H1 (cell line): ENCODE data around the gene VAPB. TPM values are rescaled to one million over a fixed set of nuclear protein-coding genes. Genes with fewer than 3 reads are reported as not detected.

Experiments used
- CTCF ChIA-PET: fragments of 300-600 bp; sonication (Branson Sonifier 250); formaldehyde crosslinking; loops from one replicate; lab custom pipeline; 2021; ENCODE audit not compliant: partially characterized antibody; lab: Charles Lee
- POLR2A ChIA-PET: fragments of 300-600 bp; sonication (Branson Sonifier 250); formaldehyde crosslinking; loops from one replicate; lab custom pipeline; 2021; ENCODE audit warnings: inconsistent platforms; ENCODE audit not compliant: partially characterized antibody; lab: Charles Lee
- DNase-seq, 2 experiments: peaks; one replicate each; pipeline versions ENCODE4 v3.0.0 to v3.0.0-alpha.2; 2010 to 2022; ENCODE audit warnings: low spot score in 2 of 2, low read depth in 1 of 2, mixed read lengths in 1 of 2
- FAIRE-seq: peaks from 2 replicates; lab custom pipeline; 2011; peaks lifted over from hg19 to GRCh38; lab: Jason Lieb, UNC
- H2AFZ ChIP-seq: 2 replicates; pipeline ENCODE4 v1.8.1; 2012; ENCODE audit warnings: low read length, inconsistent platforms
- H2AK5ac ChIP-seq: 2 replicates; pipeline ENCODE4 v1.6.1; 2013; ENCODE audit warnings: low read depth, low read length
- H2BK120ac ChIP-seq: replicated peaks from 2 replicates; pipeline ENCODE3; 2013; ENCODE audit warnings: low read depth, low read length, inconsistent platforms
- H2BK12ac ChIP-seq: 2 replicates; pipeline ENCODE4 v1.6.1; 2013; ENCODE audit warnings: low read depth, low read length
- H2BK15ac ChIP-seq: 2 replicates; pipeline ENCODE4 v1.6.1; 2013; ENCODE audit warnings: low read length
- H2BK20ac ChIP-seq: 2 replicates; pipeline ENCODE4 v1.6.1; 2013; ENCODE audit warnings: low read length
- H2BK5ac ChIP-seq: 2 replicates; pipeline ENCODE4 v1.6.1; 2013; ENCODE audit warnings: low read depth, low read length
- H3K14ac ChIP-seq: 2 replicates; pipeline ENCODE4 v1.6.1; 2013; ENCODE audit warnings: inconsistent platforms; ENCODE audit not compliant: insufficient read length
- H3K18ac ChIP-seq: 2 replicates; pipeline ENCODE4 v1.6.1; 2013; ENCODE audit warnings: low read length; ENCODE audit errors: extremely low read depth
- H3K23ac ChIP-seq: 2 replicates; pipeline ENCODE4 v1.6.1; 2013; ENCODE audit warnings: inconsistent platforms; ENCODE audit not compliant: insufficient read length
- H3K23me2 ChIP-seq: 2 replicates; pipeline ENCODE4 v1.6.1; 2013; ENCODE audit warnings: low read depth, low read length
- H3K27ac ChIP-seq: 2 replicates; pipeline ENCODE4 v1.6.1; 2011; ENCODE audit warnings: low read depth, low read length, inconsistent platforms
- H3K27me3 ChIP-seq, 4 experiments: replicated peaks in 1 of 4; 1 replicate in 1 of 4; 2 replicates in 3 of 4; pipeline versions ENCODE4 v1.6.1 to v1.8.1; 2011 to 2013; ENCODE audit warnings: low read length in 3 of 4, mild to moderate bottlenecking in 3 of 4, inconsistent platforms in 2 of 4, mixed read lengths in 2 of 4, moderate library complexity in 1 of 4; ENCODE audit not compliant: control insufficient read depth in 3 of 4, insufficient read depth in 3 of 4; ENCODE audit errors: extremely low read depth in 1 of 4
- H3K36me3 ChIP-seq, 4 experiments: 2 replicates each; pipeline versions ENCODE4 v1.6.1 to v1.8.1; 2011 to 2013; ENCODE audit warnings: mild to moderate bottlenecking in 4 of 4, low read length in 3 of 4, moderate library complexity in 2 of 4, control low read depth in 1 of 4, inconsistent platforms in 1 of 4; ENCODE audit not compliant: insufficient read depth in 4 of 4, control insufficient read depth in 2 of 4
- H3K4ac ChIP-seq: replicated peaks from 2 replicates; pipeline ENCODE3; 2013; ENCODE audit warnings: low read length, low read depth, mixed read lengths, inconsistent platforms; ENCODE audit not compliant: insufficient read length
- H3K4me1 ChIP-seq, 4 experiments: replicated peaks in 1 of 4; 1 replicate in 1 of 4; 2 replicates in 3 of 4; pipeline versions ENCODE4 v1.6.1 to v1.8.1; 2011 to 2013; ENCODE audit warnings: low read length in 3 of 4, inconsistent platforms in 2 of 4, mixed read lengths in 1 of 4; ENCODE audit not compliant: insufficient read depth in 4 of 4, control insufficient read depth in 3 of 4
- H3K4me2 ChIP-seq, 2 experiments: 2 replicates each; pipeline versions ENCODE4 v1.6.1 to v1.8.1; 2011 to 2013; ENCODE audit warnings: low read depth in 2 of 2, low read length in 2 of 2, control low read depth in 1 of 2, inconsistent platforms in 1 of 2, mild to moderate bottlenecking in 1 of 2; ENCODE audit not compliant: insufficient read depth in 1 of 2
- H3K4me3 ChIP-seq, 4 experiments: fragments of 200-600, 300-600 bp in 1 of 4; sonication (generic), shearing (Covaris generic), sonication (Bioruptor Twin) in 1 of 4; 2 replicates each; pipeline versions ENCODE4 v1.5.1 to v1.8.1; 2011 to 2016; ENCODE audit warnings: low read length in 4 of 4, low read depth in 3 of 4, control low read depth in 2 of 4, inconsistent platforms in 2 of 4, mild to moderate bottlenecking in 2 of 4, mixed read lengths in 1 of 4, moderate library complexity in 1 of 4; ENCODE audit not compliant: insufficient read depth in 2 of 4; ENCODE audit errors: extremely low read depth in 1 of 4
- H3K56ac ChIP-seq: replicated peaks from 2 replicates; pipeline ENCODE3; 2013; ENCODE audit warnings: low read depth, mild to moderate bottlenecking, mixed read lengths, low read length, inconsistent platforms; ENCODE audit not compliant: insufficient read length
- H3K79me1 ChIP-seq: 2 replicates; pipeline ENCODE4 v1.6.1; 2013; ENCODE audit warnings: low read depth, low read length, control low read depth
- H3K79me2 ChIP-seq, 2 experiments: 2 replicates each; pipeline versions ENCODE4 v1.6.1 to v1.8.1; 2012 to 2013; ENCODE audit warnings: low read length in 2 of 2, mild to moderate bottlenecking in 2 of 2, inconsistent platforms in 1 of 2; ENCODE audit not compliant: insufficient read depth in 2 of 2, control insufficient read depth in 1 of 2
- H3K9ac ChIP-seq, 4 experiments: replicated peaks in 1 of 4; 1 replicate in 1 of 4; 2 replicates in 3 of 4; pipeline versions ENCODE4 v1.6.1 to v1.8.1; 2011 to 2013; ENCODE audit warnings: low read depth in 3 of 4, low read length in 3 of 4, control low read depth in 2 of 4, mild to moderate bottlenecking in 2 of 4, moderate library complexity in 2 of 4, inconsistent platforms in 1 of 4; ENCODE audit errors: extremely low read depth in 1 of 4
- H3K9me3 ChIP-seq, 2 experiments: 2 replicates each; pipeline versions ENCODE4 v1.6.1 to v1.8.1; 2012 to 2013; ENCODE audit warnings: mild to moderate bottlenecking in 2 of 2, moderate library complexity in 2 of 2, control low read depth in 1 of 2, inconsistent platforms in 1 of 2, low read depth in 1 of 2, low read length in 1 of 2, mixed read lengths in 1 of 2; ENCODE audit not compliant: insufficient read depth in 2 of 2
- H4K20me1 ChIP-seq, 2 experiments: replicated peaks in 1 of 2; 2 replicates each; pipeline versions ENCODE3 to v1.8.1; 2011 to 2013; ENCODE audit warnings: inconsistent platforms in 2 of 2, low read length in 2 of 2, mild to moderate bottlenecking in 1 of 2; ENCODE audit not compliant: insufficient read depth in 2 of 2, control insufficient read depth in 1 of 2
- H4K5ac ChIP-seq: 2 replicates; pipeline ENCODE4 v1.6.1; 2013; ENCODE audit warnings: low read length, low read depth, mixed read lengths, inconsistent platforms; ENCODE audit not compliant: insufficient read length
- H4K8ac ChIP-seq: 2 replicates; pipeline ENCODE4 v1.8.0; 2013; ENCODE audit warnings: mild to moderate bottlenecking, moderate library complexity, low read length, inconsistent platforms; ENCODE audit not compliant: insufficient read depth; ENCODE audit errors: extremely low read depth
- H4K91ac ChIP-seq: replicated peaks from 2 replicates; pipeline ENCODE3; 2013; ENCODE audit warnings: low read length, mixed read lengths, inconsistent platforms; ENCODE audit not compliant: insufficient read length
- BACH1 ChIP-seq: IDR thresholded peaks from 2 replicates; pipeline ENCODE4 v1.6.1; 2012; ENCODE audit warnings: low read length, improper control_type of control experiment
- BRCA1 ChIP-seq: IDR thresholded peaks from 2 replicates; pipeline ENCODE4 v1.6.1; 2012; ENCODE audit warnings: low read depth, low read length, improper control_type of control experiment
- CBX5 ChIP-seq: fragments of 300-800, 300-1000 bp; sonication (generic); IDR thresholded peaks from 2 replicates; pipeline ENCODE4 v1.7.1; 2016; ENCODE audit warnings: antibody characterized with exemption, low read length, low read depth
- CHD1 ChIP-seq: IDR thresholded peaks from 2 replicates; pipeline ENCODE4 v1.6.1; 2012; ENCODE audit warnings: low read depth, low read length, improper control_type of control experiment
- GABPA ChIP-seq: IDR thresholded peaks from 2 replicates; pipeline ENCODE4 v1.6.1; 2011; ENCODE audit warnings: mild to moderate bottlenecking, low read length, moderate library complexity, borderline replicate concordance; ENCODE audit not compliant: insufficient read depth
- HDAC2 ChIP-seq, 2 experiments: fragments of 300-600 bp in 1 of 2; sonication (generic) in 1 of 2; IDR thresholded peaks; 2 replicates each; pipeline ENCODE4 v1.6.1; 2011 to 2012; ENCODE audit warnings: low read depth in 2 of 2, low read length in 2 of 2, mild to moderate bottlenecking in 2 of 2, moderate library complexity in 2 of 2, borderline replicate concordance in 1 of 2, inconsistent platforms in 1 of 2
- JUND ChIP-seq: IDR thresholded peaks from 2 replicates; pipeline ENCODE4 v1.6.1; 2011; ENCODE audit warnings: mild to moderate bottlenecking, improper control_type of control experiment, low read length
- SIN3A ChIP-seq, 2 experiments: IDR thresholded peaks in 1 of 2; conservative IDR thresholded peaks in 1 of 2; 2 replicates each; pipeline ENCODE4 v1.6.1; 2011 to 2012; ENCODE audit warnings: low read length in 2 of 2, improper control_type of control experiment in 1 of 2, low read depth in 1 of 2, mild to moderate bottlenecking in 1 of 2
- SIX5 ChIP-seq: IDR thresholded peaks from 2 replicates; pipeline ENCODE4 v1.6.1; 2011; ENCODE audit warnings: mild to moderate bottlenecking, low read depth, low read length
- TAF1 ChIP-seq: IDR thresholded peaks from 2 replicates; pipeline ENCODE4 v1.6.1; 2011; ENCODE audit warnings: mild to moderate bottlenecking, low read depth, low read length
- WGBS, 2 experiments: shearing (Covaris generic) in 1 of 2; methylation state at CpG; one replicate each; pipeline versions ENCODE4 v1.1.6 to v1.1.7; 2013 to 2015; ENCODE audit warnings: low lambda C conversion rate in 2 of 2, mixed read lengths in 2 of 2, inconsistent platforms in 1 of 2, low coverage in 1 of 2, missing lambda C conversion rate in 1 of 2; ENCODE audit not compliant: insufficient replicate concordance in 2 of 2, insufficient coverage in 1 of 2, insufficient read length in 1 of 2; ENCODE audit errors: extremely low coverage in 1 of 2, missing lambda C conversion rate in 1 of 2; 5-methylcytosine and 5-hydroxymethylcytosine counted together
- polyA plus RNA-seq, 7 experiments: library from polyadenylated mRNA; depleted of rRNA in 3 of 7; stranded (reverse) in 5 of 7; unstranded in 2 of 7; fragments of >200 nt in 5 of 7; fragments of 200-250 nt in 2 of 7; gene quantifications; 1 replicate in 5 of 7; 2 replicates in 1 of 7; 4 replicates in 1 of 7; pipeline versions ENCODE4 v1.2.1 to v1.2.3, GENCODE V29; 2011 to 2013; ENCODE audit warnings: missing spikeins in 2 of 7, mixed read lengths in 2 of 7
- total RNA-seq: library from RNA; stranded (reverse); fragmentation: NEBNext Ultra II Directional; extraction: Animal tissue kit (Norgen Biotek cat#: 25700); gene quantifications from 2 replicates; pipeline ENCODE4 v1.2.1, GENCODE V29; 2021
- TF ChIP-seq, protein P1 (sequence below): IDR thresholded peaks from 2 replicates; pipeline ENCODE4 v1.6.1; 2012; ENCODE audit warnings: inconsistent platforms

The VAPB gene
- total and polyA plus RNA-seq, 2 of the 8 experiments (the other 6 are each of a cell fraction or from before 2014, with no cell fraction given), result 24.4 to 62.8 TPM

DNA sequence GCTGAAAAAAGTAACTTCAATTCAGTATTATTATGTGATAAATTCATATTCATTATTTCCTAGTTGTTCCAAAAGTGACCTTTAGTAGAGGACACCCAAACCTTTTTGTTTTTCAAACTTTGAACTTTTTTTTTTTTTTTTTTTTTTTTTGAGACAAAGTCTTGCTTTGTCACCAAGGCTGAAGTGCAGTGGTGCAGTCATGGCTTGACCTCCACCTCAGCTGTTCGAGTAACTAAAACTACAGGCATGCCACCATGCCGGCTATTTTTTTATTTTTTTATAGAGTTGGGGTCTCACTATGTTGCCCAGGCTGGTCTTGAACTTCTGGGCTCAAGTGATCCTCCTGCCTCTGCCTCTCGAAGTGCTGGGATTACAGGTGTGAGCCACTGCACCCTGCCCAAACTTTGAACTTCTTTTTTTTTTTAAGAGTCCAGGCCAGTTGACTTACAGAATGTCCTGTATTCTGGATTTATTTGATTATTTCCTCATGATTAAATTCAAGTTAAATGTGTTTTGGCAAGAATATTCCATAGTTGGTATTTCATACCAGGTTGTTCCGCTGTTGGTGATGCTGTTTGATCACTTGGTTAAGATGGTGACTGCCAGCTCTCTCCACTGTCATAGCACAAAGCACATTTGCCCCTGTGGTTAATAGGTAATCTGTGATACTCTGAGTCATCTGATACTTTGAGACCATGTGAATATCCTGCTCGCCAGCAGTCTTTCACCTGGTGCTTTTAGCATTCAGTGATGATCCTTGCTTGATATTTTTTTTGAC, 48.0 kb downstream of the VAPB start:
- H3K23me2 ChIP-seq, result no peaks in the 10 kb centered on the region
- H3K4me1 ChIP-seq, result peaks cover 0 to 28% (median 16%) of the 10 kb centered on the region in 4 experiments; a peak in 5 of 7 replicates
- no peak overlapping the region for H3K4me2 ChIP-seq
- H3K9me3 ChIP-seq, result no peaks in the 10 kb centered on the region
- no peak overlapping the region for H4K5ac ChIP-seq
- no peak overlapping the region for H3K56ac ChIP-seq
- peaks cover 13 to 75% of the 10 kb centered on the region in 2 experiments; a peak in 3 of 4 replicates for H3K79me2 ChIP-seq
- H3K79me1 ChIP-seq, result peaks cover 5% of the 10 kb centered on the region; the same call in 1 of the 2 replicates
- no peak overlapping the region for H3K18ac ChIP-seq
- H3K4ac ChIP-seq, result peak overlapping the region; percentile 70
- H2BK120ac ChIP-seq, result no peak overlapping the region
- H2BK20ac ChIP-seq, result no peak overlapping the region
- H2BK15ac ChIP-seq, result no peak overlapping the region
- no peaks in the 10 kb centered on the region for H3K27me3 ChIP-seq
- H3K9ac ChIP-seq, result no peak overlapping the region
- DNase-seq (no peak), FAIRE-seq (no peak)
- H2BK5ac ChIP-seq, result no peak overlapping the region
- 90% methylated on average over 5 of the region's 5 CpGs; no CpG with 5 or more reads in 1 of the 2 experiments for WGBS, 2 experiments
- no peak overlapping the region for H2AFZ ChIP-seq
- no peak overlapping the region for H2AK5ac ChIP-seq
- peaks cover 0 to 5% (median 0%) of the 10 kb centered on the region in 4 experiments; a peak in 1 of 8 replicates for H3K36me3 ChIP-seq
- no peak overlapping the region for H4K8ac ChIP-seq
- H4K20me1 ChIP-seq, result peaks cover 0 to 2% of the 10 kb centered on the region in 2 experiments
- ChIA-PET CTCF (interaction anchor here (1.0 to 5.1 kb wide), 3 partner anchors 11 to 16 kb away, joined by 3 to 27 read pairs (median 3); no protein-coding TSS in a partner anchor), POLR2A (no interaction called here)
- no peak overlapping the region for H3K14ac ChIP-seq
- no peak overlapping the region for H4K91ac ChIP-seq
- no peak overlapping the region for H2BK12ac ChIP-seq
- H3K27ac ChIP-seq, result no peak overlapping the region
- H3K4me3 ChIP-seq, result no peak overlapping the region
- H3K23ac ChIP-seq, result no peak overlapping the region
- TF ChIP-seq BRCA1, result no peak
- TF ChIP-seq, protein P1, sequence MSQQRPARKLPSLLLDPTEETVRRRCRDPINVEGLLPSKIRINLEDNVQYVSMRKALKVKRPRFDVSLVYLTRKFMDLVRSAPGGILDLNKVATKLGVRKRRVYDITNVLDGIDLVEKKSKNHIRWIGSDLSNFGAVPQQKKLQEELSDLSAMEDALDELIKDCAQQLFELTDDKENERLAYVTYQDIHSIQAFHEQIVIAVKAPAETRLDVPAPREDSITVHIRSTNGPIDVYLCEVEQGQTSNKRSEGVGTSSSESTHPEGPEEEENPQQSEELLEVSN, result no peak
- no peak for TF ChIP-seq TAF1
- TF ChIP-seq JUND, result no peak
- no peak for TF ChIP-seq GABPA
- no peak for TF ChIP-seq HDAC2 (IDR thresholded peaks at IDR 0.05; ENCODE audit: borderline replicate concordance in 1 of 2, low read depth in 2 of 2, low read length in 2 of 2)
- no peak for TF ChIP-seq CHD1
- TF ChIP-seq CBX5, result no peak
- no peak for TF ChIP-seq SIX5
- TF ChIP-seq BACH1, result no peak
- no peak for TF ChIP-seq SIN3A (conservative IDR thresholded peaks at IDR 0.05 in 1 of 2, IDR thresholded peaks at IDR 0.05 in 1 of 2; ENCODE audit: low read depth in 1 of 2, low read length in 2 of 2)
